NOMO-1 (cell line): ENCODE results near the gene WEE2.

Source experiments
- DNase-seq, 2 experiments: peaks; one replicate each; lab custom pipeline; 2025; ENCODE audit not compliant: unreplicated experiment in 2 of 2; lab: John Stamatoyannopoulos, UW

The WEE2 gene

DNA sequence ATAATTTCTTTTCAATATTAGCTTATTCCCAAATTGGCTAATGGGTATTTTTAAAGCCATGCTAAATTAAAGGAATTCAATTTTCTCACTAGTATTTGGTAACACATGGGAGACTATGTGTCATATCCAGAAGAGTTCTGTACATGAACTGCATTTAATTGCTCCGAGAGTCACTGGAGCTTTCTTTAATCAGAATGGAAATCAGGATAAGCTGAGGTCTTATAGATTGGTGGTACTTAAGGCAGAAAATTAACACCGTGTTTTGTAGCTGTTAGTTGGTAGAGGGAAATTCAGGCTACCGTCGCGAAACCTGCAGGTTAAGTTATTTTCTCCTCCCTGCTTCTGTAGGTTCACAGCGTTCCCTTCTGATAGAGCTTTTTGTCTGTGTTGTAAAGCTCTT, at the start of gene WEE2:
Gene WEE2 (plus strand): TSS at position 3 of the 400 bp plus-strand sequence. CDS start 406 bp downstream, outside the sequence.
- DNase-seq: no peak

DNA sequence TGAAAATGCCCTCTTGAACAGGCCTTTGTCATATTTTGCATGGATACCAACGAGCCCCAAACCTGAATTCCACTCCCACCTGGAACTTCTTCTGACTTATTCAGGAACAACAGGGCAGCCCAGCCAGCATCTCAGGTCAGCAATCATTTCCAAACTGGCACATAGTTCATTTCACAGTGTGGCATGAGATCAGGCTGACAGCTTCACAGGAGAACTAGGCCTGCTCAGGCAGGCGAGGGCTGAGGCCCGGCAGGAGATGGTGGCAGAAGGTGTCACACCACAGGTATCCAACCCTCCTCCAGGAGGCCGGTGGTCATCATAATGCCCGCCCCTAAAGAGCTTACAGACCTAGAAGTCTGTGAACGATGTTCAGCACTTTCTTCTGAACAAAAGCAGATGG, 48.7 kb upstream of the WEE2 start:
- no peak for DNase-seq

DNA sequence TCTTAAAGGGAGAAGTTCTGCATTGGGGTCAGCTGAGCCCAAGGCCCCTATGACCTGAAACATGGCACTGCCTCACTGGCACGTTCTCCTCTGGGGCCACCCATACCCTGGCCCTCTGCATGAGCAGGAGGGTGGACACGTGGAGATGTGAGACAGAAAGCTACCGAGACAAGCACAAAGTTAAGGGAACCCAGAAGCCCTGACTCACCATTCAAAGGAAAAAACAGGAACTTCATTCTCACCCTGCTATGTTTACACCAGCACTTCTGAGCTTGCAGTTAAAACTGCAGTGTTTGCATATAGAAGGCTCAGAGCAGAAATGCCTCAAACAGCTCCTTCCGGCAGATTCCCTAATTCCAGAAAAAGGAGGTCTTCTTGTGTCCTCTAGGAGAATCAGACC, 47.9 kb upstream of the WEE2 start:
- peak; percentile 15 to 61 for DNase-seq

DNA sequence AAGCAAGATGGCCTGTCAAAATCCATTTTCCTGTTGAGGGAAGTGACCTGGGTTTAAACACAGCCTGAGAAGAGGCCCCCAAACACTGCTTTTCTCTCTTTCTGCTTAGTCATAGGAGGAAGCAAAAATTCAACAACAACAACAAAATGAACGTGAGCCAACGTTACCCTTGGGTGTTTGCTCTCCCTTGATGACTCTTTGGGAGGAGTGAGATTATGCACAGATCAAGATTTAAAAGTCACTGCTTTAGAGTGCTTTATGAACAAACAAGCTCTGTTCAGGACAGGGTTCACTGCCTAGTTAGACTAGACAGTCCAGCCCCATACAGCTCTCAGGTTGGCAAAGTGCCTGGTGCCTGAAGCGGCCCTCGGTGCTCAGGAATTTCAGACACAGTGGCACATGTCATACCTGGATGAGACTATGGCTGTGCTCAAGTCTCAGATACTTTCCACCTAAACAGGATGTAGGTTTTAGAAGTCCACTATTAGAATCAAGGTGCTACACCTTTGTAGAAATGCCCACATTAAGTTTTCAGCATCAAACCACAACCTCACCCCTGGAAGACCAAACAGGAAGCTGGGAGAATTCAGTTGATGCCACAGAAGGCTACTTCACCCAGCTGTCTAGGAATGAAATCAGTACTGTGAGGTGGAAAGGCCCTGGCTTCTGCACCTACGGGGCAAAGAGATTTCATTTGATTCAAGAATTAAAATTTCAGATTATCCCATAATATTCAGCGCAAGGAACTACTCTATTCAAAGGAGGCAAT, 44.9 kb upstream of the WEE2 start:
- peak in 1 of 2 experiments; percentile 0 for DNase-seq

DNA sequence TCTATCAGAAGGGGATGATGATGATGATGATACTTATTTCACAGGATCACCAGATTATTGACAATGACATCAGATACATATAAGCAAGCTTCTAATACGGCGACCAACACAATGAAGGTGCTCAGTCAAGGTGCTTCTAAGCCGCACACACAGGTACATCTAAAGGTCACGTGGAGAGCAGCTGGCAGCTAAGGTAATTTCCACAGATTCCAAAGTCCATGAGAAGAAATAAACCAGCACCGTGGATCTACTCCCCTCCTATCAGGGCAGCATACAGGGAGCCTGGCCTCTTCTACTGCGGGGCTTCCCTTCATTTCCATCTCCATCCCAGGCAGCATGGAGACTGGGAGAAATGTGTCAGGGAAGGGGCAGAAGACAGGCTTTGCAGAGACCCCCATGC, 43.7 kb upstream of the WEE2 start:
- DNase-seq: no peak

DNA sequence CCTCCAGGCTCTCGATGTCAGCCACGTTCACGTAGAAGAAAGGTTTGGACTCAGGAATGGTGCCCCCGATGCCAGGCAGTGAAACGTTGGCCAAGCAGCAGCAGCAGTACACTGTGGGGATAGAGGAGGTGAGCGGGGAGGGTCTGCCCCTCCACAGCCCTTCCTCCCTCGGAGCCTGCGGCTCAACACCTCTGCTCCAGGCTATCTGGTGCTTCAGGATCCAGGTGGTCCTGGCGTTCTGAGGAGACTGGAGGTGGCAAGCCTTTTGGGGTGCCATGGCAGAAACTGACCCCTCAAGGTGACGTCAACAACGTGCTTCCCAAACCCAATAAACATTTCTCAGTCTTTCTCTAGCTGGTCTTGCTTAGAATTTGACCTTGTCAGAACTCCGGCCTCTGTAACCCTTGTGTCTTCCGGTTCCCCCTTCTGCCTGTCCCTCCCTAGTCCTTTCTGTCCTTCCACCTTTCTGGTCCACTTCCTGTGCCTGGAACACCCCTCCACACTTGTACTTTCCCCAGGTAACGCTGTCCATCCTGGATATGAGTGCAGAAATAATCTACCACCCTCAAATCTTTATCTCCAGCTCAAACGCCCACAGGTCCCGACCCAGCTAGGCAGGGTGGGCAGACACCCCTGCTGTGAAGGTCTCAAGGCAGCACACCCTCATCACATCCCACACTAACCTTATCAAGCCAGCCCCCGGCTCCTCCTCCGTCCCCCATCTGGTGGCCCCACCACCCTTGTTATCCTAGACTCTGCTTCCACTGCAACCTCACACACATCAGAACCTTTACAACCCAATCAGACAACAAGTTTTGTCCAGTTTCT, 42.7 kb upstream of the WEE2 start:
- no peak for DNase-seq

DNA sequence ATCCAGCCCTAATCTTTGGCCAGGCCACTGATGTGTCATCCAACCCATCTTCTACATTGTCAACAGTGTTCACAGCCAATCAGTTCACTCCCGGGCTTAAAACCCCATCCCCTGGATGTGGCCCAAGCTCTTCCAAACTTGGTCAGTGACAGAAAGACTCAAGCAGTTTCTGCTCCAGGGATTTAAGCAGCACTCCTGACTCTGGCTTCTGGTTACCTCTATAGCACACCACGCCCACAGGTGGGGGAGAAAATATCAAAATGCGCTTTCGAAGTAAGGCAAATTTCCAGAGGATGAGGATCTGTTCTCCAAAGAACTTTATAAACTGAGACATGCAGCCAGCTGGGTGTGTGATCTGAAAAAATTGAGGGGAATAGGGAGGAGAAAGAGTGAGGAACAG, 42.1 kb upstream of the WEE2 start:
- DNase-seq: no peak

DNA sequence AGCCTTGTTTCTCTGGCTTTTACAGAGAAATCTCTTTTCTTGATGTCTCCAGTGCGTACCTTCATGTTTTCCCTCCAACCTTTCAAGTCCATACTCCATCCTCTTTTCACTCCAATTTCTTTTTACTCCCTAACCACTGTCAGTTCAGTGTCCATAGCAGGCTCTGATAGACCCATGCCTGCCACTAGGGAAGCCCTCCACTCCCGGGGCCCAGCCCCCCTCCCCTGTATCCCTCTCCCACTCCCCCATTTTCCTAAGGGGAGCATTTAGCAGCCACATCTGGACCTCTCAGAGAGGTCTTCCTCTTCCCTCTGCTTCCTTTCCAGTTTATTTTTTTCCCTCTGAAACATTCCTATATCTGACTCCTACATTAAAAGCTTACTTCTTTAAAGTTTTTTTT, 39.3 kb upstream of the WEE2 start:
- DNase-seq: no peak

DNA sequence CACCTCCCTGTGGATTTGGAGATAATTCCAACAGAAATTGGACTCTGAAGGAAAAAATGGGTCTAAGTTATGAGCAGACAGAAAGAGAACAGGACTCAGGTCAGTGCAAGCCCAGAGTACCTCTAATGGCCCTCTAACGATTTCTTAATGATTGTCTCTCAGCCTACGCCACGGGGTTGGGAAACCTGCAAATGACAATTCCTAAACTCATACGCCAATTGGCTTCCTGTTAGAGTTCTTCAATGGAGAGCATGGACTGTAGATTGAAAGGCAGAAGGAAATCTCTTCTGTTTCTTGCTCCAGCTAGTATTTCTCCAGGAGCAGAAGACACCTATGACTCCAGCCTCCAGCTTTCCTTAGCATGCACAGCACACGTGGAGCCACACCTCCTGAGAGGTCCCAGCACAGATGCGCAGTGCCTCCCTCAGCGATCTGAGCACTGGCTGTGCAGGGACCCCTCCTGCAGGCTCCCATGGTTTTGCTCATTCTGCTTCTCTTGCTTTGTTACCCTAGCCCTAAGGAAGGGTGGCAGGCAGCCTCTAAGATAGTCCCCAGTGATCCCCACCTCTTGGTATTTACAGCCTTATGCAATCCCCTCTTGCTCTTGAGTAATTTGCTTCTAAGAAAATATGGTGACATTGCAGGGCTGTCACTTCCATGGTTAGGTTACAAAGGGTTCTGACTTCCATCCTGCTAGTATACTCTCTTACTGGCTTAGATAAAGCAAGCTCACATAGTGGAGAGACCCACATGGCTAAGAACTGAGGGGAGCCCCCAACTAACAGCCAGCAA, 36.3 kb upstream of the WEE2 start:
- DNase-seq: peak in 1 of 2 experiments; percentile 23

DNA sequence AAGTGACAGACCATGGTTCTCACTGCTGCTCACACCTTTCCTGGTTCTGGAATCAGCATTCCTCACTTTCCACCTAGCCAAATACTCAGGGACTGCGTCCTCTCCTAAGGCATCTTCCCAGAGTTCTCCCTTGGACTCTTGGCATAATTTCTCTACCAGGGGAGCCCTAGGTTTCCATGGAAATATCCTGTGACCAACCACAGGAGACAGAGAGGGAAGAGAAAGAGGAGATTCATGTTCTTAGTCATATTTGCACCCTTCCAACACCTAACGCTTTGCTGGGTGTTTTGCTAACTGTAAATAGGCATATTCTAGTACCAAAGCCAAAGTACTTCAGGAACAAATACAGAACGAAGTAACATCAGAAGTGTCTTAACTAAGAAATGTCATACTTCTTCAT, 34.8 kb upstream of the WEE2 start:
- DNase-seq: no peak

DNA sequence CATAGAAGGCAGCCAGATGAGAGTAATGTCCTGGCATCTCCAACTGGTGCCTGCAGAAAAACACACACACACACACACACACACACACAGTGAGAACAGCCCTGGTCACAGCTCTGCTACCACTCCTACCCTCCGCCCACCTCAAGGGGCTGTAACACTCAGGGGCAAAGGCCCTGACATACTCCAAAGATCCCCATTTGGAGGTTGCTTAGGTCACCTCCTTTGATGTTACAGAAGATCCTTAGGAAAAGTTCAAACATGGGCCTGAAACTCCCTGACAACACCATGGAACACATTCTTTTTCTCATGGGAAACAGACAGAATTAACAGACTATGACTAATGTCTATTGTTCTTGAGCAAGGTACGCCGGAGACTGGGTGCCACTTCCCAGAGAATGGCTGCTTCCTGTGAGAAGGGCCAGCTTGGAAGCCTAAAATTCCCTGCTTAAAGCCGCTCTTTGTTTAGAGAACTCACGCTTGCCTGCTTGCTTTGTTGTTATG, 33.9 kb upstream of the WEE2 start:
- no peak for DNase-seq

DNA sequence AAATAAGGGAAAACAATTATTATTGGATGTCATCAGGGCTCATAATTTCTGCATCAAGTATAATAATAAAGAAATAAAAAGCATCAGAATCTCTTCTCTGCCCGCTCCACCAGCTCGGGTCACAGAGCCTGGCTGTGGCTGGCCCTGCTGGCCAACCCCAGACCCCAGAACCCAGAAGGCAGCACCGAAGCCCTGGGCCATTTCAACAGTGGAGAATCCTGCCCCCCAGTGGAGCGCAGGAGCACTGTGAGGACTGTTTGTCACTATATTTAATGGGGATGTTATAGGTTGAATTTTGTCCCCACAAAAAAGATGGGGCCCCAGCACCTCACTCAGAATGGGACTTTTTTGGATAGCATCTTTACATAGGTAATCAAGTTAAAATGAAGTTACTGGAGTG, 33.5 kb upstream of the WEE2 start:
- DNase-seq: no peak

DNA sequence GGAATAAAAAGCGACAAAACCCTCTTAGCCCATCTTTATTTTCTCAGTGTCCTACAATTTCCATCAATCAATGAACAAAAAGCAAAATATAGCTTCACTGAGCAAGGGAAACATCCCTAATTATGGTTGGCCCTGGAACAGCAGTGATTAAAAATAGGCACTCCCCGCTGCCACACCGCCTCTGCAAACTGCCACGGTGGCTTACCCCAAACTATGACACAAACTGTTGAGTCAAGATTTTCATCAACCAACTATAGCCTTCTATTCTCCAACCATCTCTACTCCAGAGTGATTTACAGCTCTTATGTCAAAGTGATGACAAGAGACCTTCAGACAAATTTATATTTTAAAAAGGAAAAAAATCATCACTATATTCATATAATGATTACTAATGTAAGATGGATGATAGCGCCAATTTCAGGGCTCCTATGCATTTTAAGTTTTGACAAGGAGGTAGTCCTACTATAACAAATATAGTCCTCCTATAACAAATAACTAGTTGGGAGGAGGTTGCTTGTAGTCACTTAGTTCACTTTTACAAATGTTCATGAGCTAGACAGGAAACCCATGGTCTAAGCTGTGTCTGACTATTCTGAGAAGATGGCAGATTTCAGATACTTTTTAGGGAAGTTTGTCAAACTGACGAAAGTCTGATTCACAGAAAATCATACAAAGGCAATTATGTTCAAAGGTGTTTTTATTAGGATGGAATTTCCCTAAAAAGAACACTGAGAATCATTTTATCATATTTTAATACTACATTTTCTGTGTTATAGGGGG, 32.5 kb upstream of the WEE2 start:
- DNase-seq: peak in 1 of 2 experiments; percentile 62

DNA sequence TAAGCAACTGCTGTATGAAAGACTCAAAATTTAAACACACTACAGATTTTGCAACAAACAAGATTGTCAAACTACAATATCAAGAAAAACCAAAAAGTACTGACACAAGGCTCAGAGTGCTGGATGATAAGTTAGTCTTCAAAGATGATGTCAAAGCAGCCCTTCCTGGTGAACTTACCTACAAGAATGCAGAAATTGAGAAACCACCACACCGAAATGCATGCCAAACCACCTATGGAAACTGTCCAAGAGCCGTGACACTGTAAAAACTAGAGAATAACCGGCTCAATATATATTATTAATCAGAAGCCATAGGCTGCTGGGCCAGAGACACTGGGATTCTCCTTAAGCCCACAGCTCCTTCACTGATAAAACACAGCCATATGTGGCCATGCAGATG, 31.5 kb upstream of the WEE2 start:
- no peak for DNase-seq

DNA sequence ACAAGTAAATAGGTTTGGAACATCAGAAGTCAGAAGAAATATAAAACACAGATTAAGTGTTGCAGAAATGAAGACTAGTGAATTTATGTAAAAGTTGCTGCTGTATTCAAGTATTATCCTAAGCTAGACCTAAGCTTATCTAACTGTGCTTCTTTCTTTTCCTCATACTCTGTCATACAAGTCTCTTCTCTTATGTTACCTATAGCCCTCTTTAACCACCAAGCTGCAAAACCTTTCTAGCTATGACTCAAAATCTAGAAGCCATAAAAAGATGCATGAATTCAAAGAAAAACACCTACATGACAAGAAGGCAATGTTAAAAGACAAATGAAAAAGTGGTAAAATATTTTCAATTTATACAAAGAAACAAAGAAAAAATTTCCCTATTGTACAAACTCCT, 29.1 kb upstream of the WEE2 start:
- no peak for DNase-seq

DNA sequence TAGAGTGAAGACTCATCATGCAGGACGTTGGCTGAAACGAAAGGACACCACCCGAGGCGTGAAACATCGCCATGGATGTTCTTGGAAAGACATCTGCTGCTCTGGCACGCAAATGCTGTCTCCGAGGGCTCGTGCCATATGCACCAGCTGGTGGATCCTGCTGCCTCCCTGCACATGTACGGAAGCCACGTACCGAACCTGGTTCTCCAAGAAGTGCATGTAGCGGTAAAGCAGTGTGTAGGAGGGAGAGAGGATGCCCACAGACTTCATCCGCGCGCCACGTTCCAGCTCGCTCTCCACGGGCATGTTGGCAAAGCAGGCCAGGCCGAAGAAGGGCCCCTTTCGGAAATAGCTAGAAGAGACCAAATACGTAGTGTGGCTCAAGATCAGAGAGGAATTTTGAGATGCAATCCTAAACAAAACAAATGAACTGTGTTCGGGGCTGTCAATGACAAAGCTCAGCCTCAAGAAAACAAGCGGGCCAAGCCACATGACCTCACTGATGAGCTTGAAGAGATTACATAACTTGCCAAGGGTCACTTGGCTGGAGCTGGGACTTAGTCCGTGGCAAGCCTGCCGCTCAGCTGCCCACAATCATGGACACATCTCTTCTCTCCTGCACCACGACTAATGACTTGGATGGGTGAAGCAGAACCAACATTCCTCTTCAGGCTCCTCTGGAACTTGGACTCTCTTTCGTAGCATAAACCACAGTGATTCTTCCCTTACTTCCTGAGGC, 22.7 kb upstream of the WEE2 start:
- DNase-seq: no peak

DNA sequence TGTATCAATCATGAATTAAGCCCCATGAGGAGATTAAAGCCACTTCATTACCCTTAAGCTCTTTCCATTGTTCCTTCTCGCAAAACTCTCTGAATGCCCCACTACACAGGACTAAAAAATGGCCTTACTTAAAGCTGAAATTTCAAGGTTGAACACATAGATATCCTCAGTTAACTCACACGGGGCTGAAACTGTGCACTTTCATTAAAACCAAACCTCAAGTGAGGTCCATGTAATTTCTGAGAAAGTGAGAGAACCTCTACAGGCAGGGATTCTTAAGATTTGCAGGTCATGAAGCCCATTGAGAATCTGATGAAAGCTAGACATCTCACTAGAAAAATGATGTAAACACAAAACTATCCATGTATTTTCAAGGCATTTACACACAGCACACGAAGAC, 22.1 kb upstream of the WEE2 start:
- no peak for DNase-seq

DNA sequence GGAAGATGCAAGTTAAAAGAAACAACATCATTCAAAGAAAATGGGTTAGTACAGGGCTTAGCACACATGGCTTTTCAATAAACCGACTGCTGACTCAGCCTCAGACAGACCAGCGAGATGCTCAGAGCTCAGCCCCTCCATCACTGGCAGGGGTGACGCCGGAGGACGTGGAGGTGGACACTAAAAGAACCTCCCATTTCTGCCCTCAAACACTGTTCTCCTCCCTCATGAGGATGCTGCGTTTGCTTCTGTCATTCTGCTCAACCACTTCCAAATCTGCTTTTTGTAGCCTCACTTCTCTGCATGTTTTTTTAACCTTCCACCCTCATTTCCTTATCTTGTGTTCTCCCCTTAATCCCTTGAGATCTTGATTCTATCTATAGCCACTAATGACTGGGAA, 21.5 kb upstream of the WEE2 start:
- DNase-seq: no peak

DNA sequence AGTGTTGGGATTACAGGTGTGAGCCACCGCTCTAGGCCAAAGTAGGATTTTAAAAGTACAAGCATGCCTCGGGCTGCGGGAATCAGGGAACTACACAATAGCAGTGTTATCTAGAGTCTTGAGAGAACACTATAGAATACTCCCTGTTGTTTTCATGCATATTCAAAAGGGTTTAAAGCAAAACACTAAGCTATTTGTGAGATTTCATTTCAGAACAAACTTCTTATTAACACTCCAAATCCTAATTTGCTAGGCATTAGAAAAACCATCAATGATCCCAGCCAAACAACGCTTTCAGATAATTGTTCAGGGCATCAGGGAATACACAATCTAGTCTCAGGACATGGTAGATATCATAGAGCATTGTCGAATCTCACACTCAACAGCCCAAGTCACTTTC, 20.1 kb upstream of the WEE2 start:
- DNase-seq: no peak
